ENCODE measurements around the gene YTHDC2.

Gene YTHDC2

GRCh38 chr5:113519412-113519811 is 5.9 kb downstream of the YTHDC2 start:
- DNase-seq (ENCODE audit: low spot score): no peak

- no peak for DNase-seq (ENCODE audit: low spot score)
Observed at GRCh38 chr5:113520429-113520828, 6.9 kb downstream of the YTHDC2 start.

- no peak for DNase-seq (ENCODE audit: low spot score)
Observed at GRCh38 chr5:113520899-113521298, 7.4 kb downstream of the YTHDC2 start.

- no peak for DNase-seq (ENCODE audit: low spot score)
Observed at GRCh38 chr5:113523168-113523567, 9.7 kb downstream of the YTHDC2 start.

GRCh38 chr5:113524927-113525326 is 11.4 kb downstream of the YTHDC2 start:
- DNase-seq (ENCODE audit: low spot score): no peak

- no peak for DNase-seq (ENCODE audit: low spot score)
Observed at GRCh38 chr5:113526421-113526820, 12.9 kb downstream of the YTHDC2 start.

GRCh38 chr5:113527746-113528145 is 14.3 kb downstream of the YTHDC2 start:
- DNase-seq (ENCODE audit: low spot score): no peak

GRCh38 chr5:113531481-113532159 is 18.1 kb downstream of the YTHDC2 start:
- DNase-seq (ENCODE audit: low spot score): no peak

- no peak for DNase-seq (ENCODE audit: low spot score)
Observed at GRCh38 chr5:113538313-113538712, 24.8 kb downstream of the YTHDC2 start.

- no peak for DNase-seq (ENCODE audit: low spot score)
Observed at GRCh38 chr5:113546703-113547183, 33.2 kb downstream of the YTHDC2 start.

- no peak for DNase-seq (ENCODE audit: low spot score)
Observed at GRCh38 chr5:113548396-113548795, 34.9 kb downstream of the YTHDC2 start.

GRCh38 chr5:113552137-113552536 is 38.6 kb downstream of the YTHDC2 start:
- DNase-seq (ENCODE audit: low spot score): no peak

- no peak for DNase-seq (ENCODE audit: low spot score)
Observed at GRCh38 chr5:113552620-113553019, 39.1 kb downstream of the YTHDC2 start.

- DNase-seq (ENCODE audit: low spot score): no peak
Observed at GRCh38 chr5:113562828-113563400, 49.4 kb downstream of the YTHDC2 start.

- no peak for DNase-seq (ENCODE audit: low spot score)
Observed at GRCh38 chr5:113569396-113569795, 55.9 kb downstream of the YTHDC2 start.

GRCh38 chr5:113572716-113573115 is 59.2 kb downstream of the YTHDC2 start:
- DNase-seq (ENCODE audit: low spot score): no peak

GRCh38 chr5:113574417-113574816 is 60.9 kb downstream of the YTHDC2 start:
- DNase-seq (ENCODE audit: low spot score): no peak

GRCh38 chr5:113575074-113575473 is 61.6 kb downstream of the YTHDC2 start:
- DNase-seq (ENCODE audit: low spot score): no peak

GRCh38 chr5:113578091-113578490 is 64.6 kb downstream of the YTHDC2 start:
- DNase-seq (ENCODE audit: low spot score): no peak

- DNase-seq (ENCODE audit: low spot score): no peak
Observed at GRCh38 chr5:113581388-113581787, 67.9 kb downstream of the YTHDC2 start.

GRCh38 chr5:113598150-113598549 is 84.7 kb downstream of the YTHDC2 start:
- DNase-seq (ENCODE audit: low spot score): no peak

GRCh38 chr5:113598926-113599325 is 85.4 kb downstream of the YTHDC2 start:
- no peak for DNase-seq (ENCODE audit: low spot score)

GRCh38 chr5:113600255-113600905 is 86.9 kb downstream of the YTHDC2 start:
- no peak for DNase-seq (ENCODE audit: low spot score)
